Astrocyte (in vitro differentiated cells and primary cell): ENCODE data around the gene ADGRD1.

Experiments used
- EZH2 ChIP-seq: IDR thresholded peaks from 2 replicates; pipeline ENCODE4 v1.6.1; 2012; ENCODE audit warnings: mild to moderate bottlenecking, low read length, inconsistent platforms; ENCODE audit not compliant: insufficient read depth
- TF ChIP-seq, protein P1 (sequence below): IDR thresholded peaks from 2 replicates; pipeline ENCODE4 v1.5.1; 2011; ENCODE audit warnings: low read depth, mild to moderate bottlenecking, inconsistent platforms, low read length, moderate library complexity; ENCODE audit not compliant: insufficient read depth

DNA sequence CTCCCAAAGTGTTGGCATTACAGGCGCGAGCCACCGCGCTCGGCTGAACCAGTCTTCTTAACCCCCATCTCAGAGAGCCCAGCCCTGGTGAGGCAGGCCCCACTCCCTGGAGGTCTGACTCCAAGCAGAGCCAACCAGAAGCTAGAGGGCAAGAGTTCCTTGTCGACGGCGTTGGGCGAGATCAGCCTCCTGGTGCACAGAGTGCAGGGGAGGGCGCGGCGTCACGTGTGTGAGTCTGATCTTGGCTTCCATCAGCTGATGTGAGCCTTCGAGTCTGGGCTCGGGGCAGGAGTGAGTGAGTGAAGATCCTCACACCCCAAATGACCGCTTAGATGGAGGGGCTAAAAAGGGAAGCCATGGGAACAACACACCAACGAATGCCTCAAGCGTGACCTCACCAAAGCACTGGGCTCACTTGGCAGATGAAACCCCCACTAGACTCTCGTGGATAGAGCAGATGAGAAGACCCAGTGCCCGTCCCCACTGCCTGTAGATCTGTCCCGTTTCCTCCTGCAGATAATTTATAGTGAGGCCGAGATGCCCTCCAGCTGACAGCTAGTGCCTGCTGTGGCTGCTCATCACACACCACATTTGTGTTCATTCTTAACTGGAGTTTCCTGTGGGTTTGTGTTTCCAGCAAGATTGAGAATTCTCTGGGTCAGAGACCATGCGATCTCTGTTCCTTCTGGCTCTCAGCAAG, 28.6 kb upstream of the ADGRD1 start:
- TF ChIP-seq EZH2, result no peak
- TF ChIP-seq, protein P1, sequence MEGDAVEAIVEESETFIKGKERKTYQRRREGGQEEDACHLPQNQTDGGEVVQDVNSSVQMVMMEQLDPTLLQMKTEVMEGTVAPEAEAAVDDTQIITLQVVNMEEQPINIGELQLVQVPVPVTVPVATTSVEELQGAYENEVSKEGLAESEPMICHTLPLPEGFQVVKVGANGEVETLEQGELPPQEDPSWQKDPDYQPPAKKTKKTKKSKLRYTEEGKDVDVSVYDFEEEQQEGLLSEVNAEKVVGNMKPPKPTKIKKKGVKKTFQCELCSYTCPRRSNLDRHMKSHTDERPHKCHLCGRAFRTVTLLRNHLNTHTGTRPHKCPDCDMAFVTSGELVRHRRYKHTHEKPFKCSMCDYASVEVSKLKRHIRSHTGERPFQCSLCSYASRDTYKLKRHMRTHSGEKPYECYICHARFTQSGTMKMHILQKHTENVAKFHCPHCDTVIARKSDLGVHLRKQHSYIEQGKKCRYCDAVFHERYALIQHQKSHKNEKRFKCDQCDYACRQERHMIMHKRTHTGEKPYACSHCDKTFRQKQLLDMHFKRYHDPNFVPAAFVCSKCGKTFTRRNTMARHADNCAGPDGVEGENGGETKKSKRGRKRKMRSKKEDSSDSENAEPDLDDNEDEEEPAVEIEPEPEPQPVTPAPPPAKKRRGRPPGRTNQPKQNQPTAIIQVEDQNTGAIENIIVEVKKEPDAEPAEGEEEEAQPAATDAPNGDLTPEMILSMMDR, result no peak
